Right cardiac atrium (tissue), 5 donors: ENCODE results near the gene NXPE1. TPM values are rescaled to one million over a fixed set of nuclear protein-coding genes. Genes with fewer than 3 reads are reported as not detected.
A peak's percentile ranks its signal among the peaks of the same experiment; 100 is the strongest.

Source experiments
- ATAC-seq, 2 donors: fragments of 200-7000 bp; cut with Tn5 transposase; one replicate each; pipeline versions ENCODE4 v1.8.0 to v1.9.1; 2020; ENCODE audit warnings: moderate library complexity in 2 of 2, mild to moderate bottlenecking in 1 of 2
- DNase-seq, 3 donors: peaks; one replicate each; pipeline ENCODE4 v3.0.0-alpha.2; 2020
- H3K27ac ChIP-seq: one replicate; pipeline ENCODE4 v1.5.1; 2013; ENCODE audit warnings: mild to moderate bottlenecking, low read length, control low read depth, moderate library complexity
- H3K27me3 ChIP-seq: one replicate; pipeline ENCODE4 v1.6.1; 2013; ENCODE audit not compliant: control insufficient read depth, insufficient read depth
- H3K4me1 ChIP-seq: one replicate; pipeline ENCODE4 v1.6.1; 2013; ENCODE audit warnings: low read length; ENCODE audit not compliant: control insufficient read depth, insufficient read depth
- H3K4me3 ChIP-seq: one replicate; pipeline ENCODE4 v1.5.1; 2013; ENCODE audit warnings: low read length, control low read depth
- H3K9me3 ChIP-seq: one replicate; pipeline ENCODE4 v1.6.1; 2013; ENCODE audit warnings: low read length; ENCODE audit not compliant: control insufficient read depth
- WGBS: extraction: QIAGEN DNeasy Blood & Tissue Kit; methylation state at CpG from one replicate; pipeline ENCODE4 v1.1.7; 2013; 5-methylcytosine and 5-hydroxymethylcytosine counted together
- intact Hi-C, 4 donors: fragments of 100-400 bp; cut with DNase I; formaldehyde crosslinking; loops; one replicate each; pipeline versions ENCODE4 v1.11.0 to v1.14.0; 2022 to 2023
- polyA plus RNA-seq: library from polyadenylated mRNA; stranded (reverse); fragments of 200-250 nt; gene quantifications from one replicate; pipeline ENCODE4 v1.2.3, GENCODE V29; 2013
- total RNA-seq, 4 donors: library from RNA; stranded (reverse); fragmentation: NEBNext Ultra II Directional; extraction: Animal tissue kit (Norgen Biotek cat#: 25700); gene quantifications; one replicate each; pipeline ENCODE4 v1.2.1, GENCODE V29; 2021
- donor health status: healthy with polysubstance abuse.
- donor health status: DM: no; HTN: yes; CAD: no.
- donor health status: DM: no; HTN: no; CAD: no.
- donor health status: DM: no; HTN: yes; CAD: no; lungs with severe emphysema.
- donor health status: DM: yes; HTN: yes; CAD: no.

Gene NXPE1
- total and polyA plus RNA-seq, 5 donors: not detected

- no peaks in the 10 kb centered on the region for H3K9me3 ChIP-seq
- no peaks in the 10 kb centered on the region for H3K4me1 ChIP-seq
- DNase-seq (no peak), ATAC-seq (no peak)
- WGBS: 77% methylated on average over 1 of the region's 1 CpG
- H3K4me3 ChIP-seq: no peak overlapping the region
- no peak overlapping the region for H3K27ac ChIP-seq
- intact Hi-C loops: no loop called here
- H3K27me3 ChIP-seq: no peaks in the 10 kb centered on the region
Observed at GRCh38 chr11:114598461-114598860, 38.8 kb upstream of the NXPE1 start.

DNA sequence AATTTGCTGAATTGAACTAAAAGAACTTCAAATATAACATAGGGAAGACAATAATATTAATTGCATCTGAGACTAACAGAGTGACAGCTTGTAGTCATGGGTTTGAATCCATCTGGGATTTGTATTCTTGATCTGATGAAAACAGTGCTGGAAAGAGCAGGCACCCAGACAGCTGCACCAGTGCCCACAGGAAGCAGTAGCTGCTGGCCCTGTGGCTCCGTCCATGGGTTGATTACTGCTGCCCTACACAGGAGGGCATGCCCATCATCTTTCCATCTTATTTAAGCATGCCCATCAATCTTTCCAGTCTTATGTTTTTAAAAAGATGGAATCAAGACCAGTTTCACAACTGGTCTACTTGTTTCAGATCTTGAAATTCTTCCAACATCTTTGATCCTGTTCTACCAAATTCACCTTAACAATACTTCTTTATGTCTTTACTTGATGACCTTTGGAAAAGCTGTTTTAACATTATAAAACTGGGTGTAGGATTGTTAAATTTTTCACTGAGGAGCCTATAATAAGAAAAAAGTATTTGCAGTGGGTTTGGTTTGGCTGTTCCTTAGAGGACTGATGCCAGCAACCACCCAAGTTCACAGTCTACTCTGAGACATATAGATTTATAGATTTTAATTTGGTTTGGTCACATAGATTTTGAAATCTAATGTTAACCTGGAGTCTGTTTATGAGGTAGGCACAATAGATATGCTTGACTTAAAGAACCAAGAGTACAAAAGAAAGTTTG, 36.7 kb upstream of the NXPE1 start:
- no peak overlapping the region for H3K27ac ChIP-seq
- DNase-seq: no peak
- H3K9me3 ChIP-seq: no peaks in the 10 kb centered on the region
- no peak overlapping the region for H3K4me3 ChIP-seq
- WGBS: 52% methylated on average over 1 of the region's 1 CpG
- H3K27me3 ChIP-seq: no peaks in the 10 kb centered on the region
- ATAC-seq: no peak
- H3K4me1 ChIP-seq: no peaks in the 10 kb centered on the region
- intact Hi-C loops: no loop called here

GRCh38 chr11:114595571-114595970, 35.9 kb upstream of the NXPE1 start, which contains the start of gene NXPE4:
NXPE4 (minus strand) TSS chr11:114595786; CDS start chr11:114594759, 1,027 bp downstream.
- no peak within 1 kb of the TSS for H3K27ac ChIP-seq
- no peaks in the 10 kb centered on the region for H3K4me1 ChIP-seq
- ATAC-seq: no peak
- H3K9me3 ChIP-seq: no peaks in the 10 kb centered on the region
- 66% methylated on average over 2 of the region's 2 CpGs for WGBS
- intact Hi-C loops: no loop called here
- H3K4me3 ChIP-seq: no peak within 1 kb of the TSS
- no peaks in the 10 kb centered on the region for H3K27me3 ChIP-seq
- DNase-seq: no peak

DNA sequence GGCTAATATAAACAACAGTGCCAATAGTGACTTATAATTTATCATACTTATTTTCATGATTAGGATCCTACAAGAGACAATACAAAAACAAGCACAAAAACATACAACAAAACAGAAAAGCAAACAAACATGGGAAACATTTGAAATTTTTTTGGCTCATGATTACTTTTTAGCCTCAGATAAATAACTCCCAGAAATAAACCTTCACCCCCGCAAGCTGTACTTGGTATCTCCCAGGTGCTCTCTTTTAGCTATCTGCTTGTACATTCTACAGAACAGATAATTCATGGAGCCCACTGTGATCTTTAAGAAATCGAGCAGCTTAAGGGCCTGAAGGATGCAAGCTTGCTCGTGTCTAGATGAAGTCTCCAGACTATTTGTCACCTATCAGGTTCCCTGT, 35.0 kb upstream of the NXPE1 start:
- no peaks in the 10 kb centered on the region for H3K9me3 ChIP-seq
- no peaks in the 10 kb centered on the region for H3K27me3 ChIP-seq
- WGBS: 69% methylated on average over 3 of the region's 3 CpGs
- H3K4me3 ChIP-seq: no peak overlapping the region
- intact Hi-C loops: no loop called here
- DNase-seq: no peak
- no peak overlapping the region for H3K27ac ChIP-seq
- no peaks in the 10 kb centered on the region for H3K4me1 ChIP-seq
- ATAC-seq: no peak

DNA sequence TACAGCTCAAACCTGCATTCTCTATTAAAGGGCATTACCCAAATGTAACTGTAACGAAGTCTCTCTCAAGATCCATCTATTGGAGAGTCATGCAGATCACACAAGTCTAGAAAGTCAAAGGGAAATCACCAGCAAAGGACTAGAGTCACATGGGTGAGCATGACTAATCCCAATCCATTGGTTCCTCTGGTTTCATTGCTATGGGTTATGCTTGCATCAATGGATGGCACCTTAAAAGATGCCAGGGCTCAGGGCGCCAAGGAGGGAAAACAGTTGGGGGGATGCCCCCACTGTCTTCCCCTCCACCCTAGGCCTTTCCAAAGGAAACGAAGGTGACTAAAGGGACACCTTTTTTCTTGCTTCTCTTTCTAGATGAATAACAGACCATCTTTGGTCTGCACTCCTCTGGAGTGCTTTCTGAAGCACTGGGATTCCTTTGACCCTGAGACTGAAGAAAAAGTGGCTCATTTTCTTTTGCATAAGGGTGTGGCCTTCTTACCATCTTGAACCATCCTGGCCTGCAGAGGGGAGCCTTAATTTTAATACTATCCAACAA, 27.8 kb upstream of the NXPE1 start:
- ATAC-seq: no peak
- no peaks in the 10 kb centered on the region for H3K4me1 ChIP-seq
- no peak overlapping the region for H3K27ac ChIP-seq
- DNase-seq: no peak
- no peaks in the 10 kb centered on the region for H3K27me3 ChIP-seq
- peaks cover 6% of the 10 kb centered on the region for H3K9me3 ChIP-seq
- intact Hi-C loops: no loop called here
- H3K4me3 ChIP-seq: no peak overlapping the region
- WGBS: 80% methylated on average over 3 of the region's 3 CpGs

DNA sequence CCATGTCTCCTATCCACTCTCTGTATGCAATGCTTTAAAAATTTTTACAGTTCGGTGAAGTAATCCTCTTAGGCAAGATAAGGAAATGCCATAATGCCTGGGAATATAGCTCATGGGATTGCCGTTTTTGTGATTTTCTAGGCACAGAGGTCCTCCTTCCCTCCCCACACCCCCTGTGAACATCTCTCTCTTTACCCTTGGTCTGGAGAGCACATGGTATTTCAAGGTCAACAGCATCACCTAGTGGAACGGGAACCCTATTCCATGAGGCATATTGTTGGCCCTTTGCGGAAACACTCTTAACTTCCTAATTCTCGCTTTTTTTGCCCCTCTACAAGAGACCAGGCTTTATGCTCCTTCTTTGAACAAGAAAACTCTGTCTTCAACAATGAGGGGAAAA, 27.1 kb upstream of the NXPE1 start:
- Histone ChIP-seq H3K4me1 (no peaks in the 10 kb centered on the region), H3K9me3 (peaks cover 6% of the 10 kb centered on the region), H3K27ac (no peak overlapping the region), H3K27me3 (no peaks in the 10 kb centered on the region), H3K4me3 (no peak overlapping the region)
- intact Hi-C loops: no loop called here
- DNase-seq (no peak), ATAC-seq (no peak)
- WGBS: 91% methylated on average over 5 of the region's 5 CpGs

DNA sequence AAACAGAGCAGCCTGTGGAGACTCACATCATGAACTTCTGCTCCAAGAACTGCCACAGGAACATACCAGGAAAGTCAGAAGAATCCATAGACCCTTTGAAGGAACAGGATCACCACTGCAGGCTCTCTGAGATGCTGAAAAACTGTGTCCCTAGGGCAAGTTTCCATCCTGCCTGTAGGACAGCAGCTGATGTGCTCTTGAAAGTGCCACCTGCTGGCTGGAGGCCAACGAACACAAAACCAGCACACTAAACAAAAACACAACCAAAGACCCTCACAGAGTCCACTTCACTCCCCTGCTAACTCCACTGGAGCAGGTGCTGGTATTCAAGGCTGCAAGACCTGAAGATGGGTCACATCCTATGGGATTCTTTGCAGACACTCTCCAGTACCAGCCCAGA, 12.0 kb upstream of the NXPE1 start:
- DNase-seq (peak in 1 of 3 donors; percentile 31), ATAC-seq (no peak)
- no peaks in the 10 kb centered on the region for H3K27me3 ChIP-seq
- 45% methylated on average over 1 of the region's 1 CpG for WGBS
- intact Hi-C loops: no loop called here
- no peak overlapping the region for H3K4me3 ChIP-seq
- no peaks in the 10 kb centered on the region for H3K4me1 ChIP-seq
- no peaks in the 10 kb centered on the region for H3K9me3 ChIP-seq
- H3K27ac ChIP-seq: no peak overlapping the region

- Histone ChIP-seq H3K27me3 (no peaks in the 10 kb centered on the region), H3K9me3 (no peaks in the 10 kb centered on the region), H3K4me1 (no peaks in the 10 kb centered on the region), H3K4me3 (no peak overlapping the region), H3K27ac (no peak overlapping the region)
- DNase-seq: no peak
- intact Hi-C loops: no loop called here
- no peak for ATAC-seq
- WGBS: 67% methylated on average over 3 of the region's 3 CpGs
Observed at GRCh38 chr11:114569801-114570200, 10.1 kb upstream of the NXPE1 start.

DNA sequence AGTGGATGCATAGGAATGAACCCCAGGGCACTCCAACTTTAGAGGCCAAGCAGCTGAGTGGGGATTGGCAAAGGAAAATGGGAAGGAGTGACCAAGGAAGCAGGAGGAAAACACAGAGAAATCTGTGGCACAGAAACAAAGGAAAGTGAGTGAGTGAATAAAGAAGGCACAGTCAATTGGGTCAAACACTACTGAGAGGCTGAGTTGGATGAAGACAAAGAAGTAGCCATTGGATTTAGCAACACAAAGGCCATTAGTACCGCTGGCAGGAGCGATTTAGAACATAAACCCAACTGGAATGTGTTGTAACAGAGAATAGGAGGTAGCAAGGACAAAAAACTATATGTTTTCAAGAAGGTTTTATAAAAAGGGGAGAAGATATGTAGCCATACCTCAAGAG, 6.6 kb upstream of the NXPE1 start:
- no peak for ATAC-seq

DNA sequence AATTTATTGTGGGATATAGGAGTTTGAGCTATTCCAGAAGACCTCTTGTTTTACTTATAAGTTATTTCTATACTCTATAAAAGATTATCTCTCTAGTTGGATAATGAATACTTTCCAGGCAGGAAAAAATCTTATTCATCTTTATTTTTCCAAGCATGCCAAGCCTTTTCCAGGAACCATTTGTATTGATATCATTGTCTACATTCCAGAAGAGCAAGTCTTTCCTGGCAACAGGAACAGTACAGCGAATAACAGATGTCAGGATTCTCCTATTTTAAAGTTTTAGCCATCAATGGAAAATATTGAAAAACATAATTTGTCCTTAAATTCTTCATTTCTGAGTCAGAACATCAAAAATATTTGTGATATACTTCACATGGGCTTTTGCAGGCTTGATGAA, 5.2 kb upstream of the NXPE1 start:
- 58% methylated on average over 1 of the region's 1 CpG for WGBS
- no peak for DNase-seq
- Histone ChIP-seq H3K4me3 (no peak overlapping the region), H3K4me1 (no peaks in the 10 kb centered on the region), H3K27ac (no peak overlapping the region), H3K9me3 (no peaks in the 10 kb centered on the region), H3K27me3 (no peaks in the 10 kb centered on the region)
- no peak for ATAC-seq
- intact Hi-C loops: no loop called here

More for the DNA sequence above, 6.6 kb upstream of the NXPE1 start:
- Histone ChIP-seq H3K4me1 (no peaks in the 10 kb centered on the region), H3K9me3 (no peaks in the 10 kb centered on the region), H3K4me3 (no peak overlapping the region), H3K27ac (no peak overlapping the region), H3K27me3 (no peaks in the 10 kb centered on the region)
- WGBS: 63% methylated on average over 2 of the region's 2 CpGs
- intact Hi-C loops: no loop called here
- DNase-seq: no peak

- Histone ChIP-seq H3K27me3 (no peaks in the 10 kb centered on the region), H3K4me3 (no peak overlapping the region), H3K9me3 (no peaks in the 10 kb centered on the region), H3K27ac (no peak overlapping the region), H3K4me1 (no peaks in the 10 kb centered on the region)
- WGBS: 60% methylated on average over 2 of the region's 2 CpGs
- ATAC-seq (no peak), DNase-seq (no peak)
- intact Hi-C loops: no loop called here
Observed at GRCh38 chr11:114563077-114563476, 3.4 kb upstream of the NXPE1 start.
